Activated CD4-positive, alpha-beta T cell treated with anti-CD3 and anti-CD28 coated beads for 1 hour (primary cell): ENCODE results near the gene TSNAXIP1.

Source experiments
- DNase-seq: peaks from one replicate; pipeline ENCODE4 v3.0.0-alpha.2; 2020

TSNAXIP1 gene

GRCh38 chr16:67782567-67783352 lies 23.9 kb upstream of the TSNAXIP1 start:
- DNase-seq: no peak

DNA sequence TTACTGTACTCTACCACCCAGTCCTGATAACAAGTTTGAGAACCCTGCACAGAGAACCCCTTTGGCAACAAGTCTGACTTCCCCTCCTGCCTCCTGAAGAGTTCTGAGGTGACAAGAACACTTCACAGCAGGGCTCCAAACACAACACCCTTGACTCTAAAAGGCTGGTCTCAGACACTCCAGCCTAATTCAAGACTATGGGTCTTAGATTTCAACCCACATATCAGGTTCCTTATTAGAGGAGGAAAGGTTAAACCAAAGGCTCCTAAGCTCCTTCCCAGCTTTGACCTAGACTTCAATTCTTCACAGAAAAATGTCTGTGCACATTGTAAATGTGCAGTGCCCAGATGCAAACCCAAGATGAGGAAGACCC lies 23.4 kb upstream of the TSNAXIP1 start:
- no peak for DNase-seq

- no peak for DNase-seq
These were observed 20.2 kb upstream of the TSNAXIP1 start for GRCh38 chr16:67786491-67786890.

DNA sequence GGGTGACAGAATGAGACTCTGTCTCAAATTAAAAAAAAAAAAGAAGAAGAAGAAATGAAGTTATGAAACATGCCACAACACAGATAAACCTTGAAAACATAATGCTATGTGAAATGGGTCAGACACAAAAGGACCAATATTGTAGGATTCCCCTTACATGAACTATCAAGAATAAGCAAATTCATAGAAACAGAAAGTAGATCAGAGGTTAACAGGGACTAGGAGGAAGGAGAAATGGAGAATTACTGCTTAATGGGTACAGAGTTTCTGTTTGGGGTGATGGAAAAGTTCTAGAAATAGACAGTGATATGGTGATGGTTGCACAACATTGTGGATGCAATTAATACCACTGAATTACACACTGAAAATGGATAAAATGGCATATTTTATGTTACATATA lies 16.6 kb upstream of the TSNAXIP1 start:
- no peak for DNase-seq

DNA sequence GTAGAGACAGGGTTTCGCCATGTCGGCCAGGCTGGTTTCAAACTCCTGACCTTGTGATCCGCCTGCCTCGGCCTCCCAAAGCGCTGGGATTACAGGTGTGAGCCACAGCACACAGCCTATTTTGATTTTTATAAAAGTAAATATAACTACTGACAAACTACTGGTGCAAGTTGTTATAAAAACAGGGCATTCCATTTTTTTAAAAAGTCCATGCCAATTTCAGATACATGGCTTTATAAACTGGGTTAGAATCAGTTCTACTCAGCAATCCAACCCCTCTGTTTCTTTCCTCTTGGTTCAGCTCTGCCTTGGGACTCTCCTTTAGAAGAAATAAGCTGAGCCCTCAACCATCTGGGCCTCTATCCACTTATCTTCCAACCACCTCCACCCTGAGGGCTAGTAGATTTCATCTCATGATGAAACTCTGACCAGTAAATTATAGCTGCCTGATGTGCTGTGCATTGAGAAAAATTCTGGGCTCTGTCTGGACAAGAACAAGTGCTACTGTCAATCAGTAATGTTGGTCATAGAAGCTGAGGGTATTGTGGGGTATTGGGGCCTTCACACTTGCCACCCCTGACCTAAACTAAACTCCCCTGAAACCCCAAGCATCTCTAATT lies 10.5 kb upstream of the TSNAXIP1 start:
- no peak for DNase-seq

DNA sequence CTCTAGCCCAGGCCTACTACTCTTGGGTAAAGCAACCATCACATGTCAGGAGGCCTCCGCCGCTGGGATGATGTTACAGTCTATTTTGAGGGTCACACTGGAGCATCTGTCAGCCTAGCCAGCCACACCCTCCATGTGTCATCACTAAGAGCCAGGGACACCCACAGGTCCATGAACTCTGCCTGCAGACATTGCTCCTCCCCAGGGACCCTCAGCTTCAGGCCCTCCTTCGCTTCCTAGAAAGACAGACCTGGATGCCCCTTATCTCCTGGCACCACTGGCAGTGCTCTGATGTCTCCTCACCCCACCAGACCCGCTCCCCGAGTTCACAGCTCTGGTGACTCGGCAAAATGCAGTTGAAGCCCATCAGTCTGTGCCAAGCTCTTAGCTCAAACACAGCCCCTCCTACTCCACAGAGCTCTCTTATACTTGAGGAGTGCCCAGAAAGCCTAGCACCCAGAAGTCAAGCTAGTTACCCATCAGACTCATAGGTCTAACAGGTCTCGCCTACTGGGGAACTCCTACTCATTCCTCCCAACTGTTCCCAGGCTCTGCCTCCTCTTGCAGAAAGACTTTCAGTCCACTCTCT lies 6.3 kb upstream of the TSNAXIP1 start:
- DNase-seq: no peak

DNA sequence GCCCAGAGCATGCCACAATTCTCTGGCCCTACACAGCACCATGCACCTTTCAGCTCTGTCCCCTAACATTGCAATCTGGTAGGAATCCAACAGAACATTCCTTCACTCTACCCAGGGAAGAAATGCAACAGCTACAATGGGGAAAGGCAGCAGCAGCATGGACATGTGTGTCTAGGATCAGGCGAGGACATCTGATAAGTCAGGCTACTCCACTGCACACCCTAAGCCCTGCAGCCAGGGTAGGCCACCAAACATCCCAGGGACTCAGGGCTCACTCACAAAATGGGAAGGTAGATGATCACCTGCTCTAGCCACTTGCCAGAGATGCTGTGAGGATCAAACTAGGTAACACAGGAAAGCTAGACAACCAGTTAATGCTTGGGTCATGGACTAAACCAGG lies 5.4 kb upstream of the TSNAXIP1 start:
- no peak for DNase-seq

DNA sequence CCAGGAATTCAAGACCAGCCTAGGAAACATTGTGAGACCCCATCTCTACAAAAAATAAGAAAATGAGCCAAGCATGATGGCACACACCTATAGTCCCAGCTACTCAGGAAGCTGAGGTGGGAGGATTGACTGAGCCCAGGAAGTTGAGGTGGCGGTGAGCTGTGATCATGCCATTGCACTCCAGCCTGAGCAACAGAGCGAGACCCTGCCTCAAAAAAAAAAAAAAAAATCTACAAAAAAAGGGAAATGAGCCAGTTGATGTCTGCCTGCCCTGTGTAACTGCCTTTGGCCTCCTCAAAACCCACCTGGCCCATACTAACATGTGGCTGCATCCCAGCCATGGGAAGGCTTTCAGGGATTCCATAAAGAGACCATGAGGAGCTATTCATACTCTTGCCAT lies 4.8 kb upstream of the TSNAXIP1 start:
- DNase-seq: no peak

GRCh38 chr16:67803894-67804293 lies 2.8 kb upstream of the TSNAXIP1 start:
- DNase-seq: no peak

DNA sequence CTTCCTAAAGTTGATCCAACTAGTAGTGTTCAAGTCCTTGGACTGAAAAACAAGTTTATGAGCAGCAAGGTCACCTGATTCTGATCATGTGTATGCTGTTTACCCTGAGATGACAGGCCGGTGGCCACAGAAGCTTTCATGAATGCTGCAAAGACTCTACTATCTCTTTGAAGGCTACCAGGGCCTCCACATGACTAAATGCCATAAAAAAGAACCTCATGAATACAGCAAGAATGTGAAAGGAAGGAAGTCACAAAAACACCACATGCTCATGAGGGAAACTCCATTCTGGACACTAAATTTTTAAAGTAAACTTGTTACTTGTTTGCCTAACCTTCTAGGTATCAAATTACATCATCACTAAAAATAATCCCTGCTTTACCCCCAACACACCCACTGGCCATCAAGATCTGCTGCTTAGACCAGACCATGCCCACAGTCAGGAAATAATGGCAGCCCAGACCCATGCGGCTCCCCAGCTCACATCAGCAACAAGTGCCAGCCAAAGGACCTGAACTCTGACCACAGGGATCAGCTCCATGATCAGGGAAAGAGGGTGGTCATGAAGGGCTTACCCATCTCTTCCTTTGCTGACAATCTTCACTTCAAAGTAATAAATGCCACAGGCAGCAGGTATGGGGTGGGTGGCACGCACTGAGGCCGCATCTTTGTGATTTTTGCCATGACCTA lies 1.7 kb upstream of the TSNAXIP1 start:
- DNase-seq: no peak

GRCh38 chr16:67805718-67806427 lies 816 bp upstream of the TSNAXIP1 start:
- no peak for DNase-seq

GRCh38 chr16:67807148-67807682 lies 526 bp downstream of the TSNAXIP1 start:
- DNase-seq: no peak

- no peak for DNase-seq
These were observed 5.2 kb downstream of the TSNAXIP1 start for GRCh38 chr16:67811899-67812298.

- DNase-seq: no peak
These were observed 7.9 kb downstream of the TSNAXIP1 start for GRCh38 chr16:67814567-67814966.

GRCh38 chr16:67820608-67821259 lies 14.0 kb downstream of the TSNAXIP1 start:
- DNase-seq: no peak

- DNase-seq: no peak
These were observed 15.8 kb downstream of the TSNAXIP1 start for GRCh38 chr16:67822511-67822910.

GRCh38 chr16:67825119-67825518 lies 18.4 kb downstream of the TSNAXIP1 start:
- DNase-seq: no peak

- DNase-seq: no peak
These were observed 19.2 kb downstream of the TSNAXIP1 start for GRCh38 chr16:67825906-67826305.

DNA sequence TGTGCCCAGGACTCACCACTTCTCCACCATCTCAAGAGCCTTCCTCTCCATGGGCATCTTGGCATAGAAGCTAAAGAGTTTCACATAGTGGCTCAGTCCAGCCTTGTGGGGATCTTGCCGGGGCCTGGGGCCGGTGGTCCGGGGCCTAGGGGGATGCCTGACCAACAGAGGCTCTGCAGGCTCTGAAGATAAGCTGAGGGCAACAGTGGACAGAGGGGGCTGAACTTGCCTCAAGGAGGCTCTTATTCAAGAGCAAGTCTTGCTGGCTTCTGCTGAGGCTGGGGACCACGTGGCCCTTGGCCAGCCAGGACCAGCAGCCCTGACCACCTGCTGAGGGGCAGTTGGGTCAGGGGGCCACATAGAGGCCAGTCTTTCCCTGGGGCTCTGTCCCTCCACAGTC lies 22.0 kb downstream of the TSNAXIP1 start:
- DNase-seq: no peak

DNA sequence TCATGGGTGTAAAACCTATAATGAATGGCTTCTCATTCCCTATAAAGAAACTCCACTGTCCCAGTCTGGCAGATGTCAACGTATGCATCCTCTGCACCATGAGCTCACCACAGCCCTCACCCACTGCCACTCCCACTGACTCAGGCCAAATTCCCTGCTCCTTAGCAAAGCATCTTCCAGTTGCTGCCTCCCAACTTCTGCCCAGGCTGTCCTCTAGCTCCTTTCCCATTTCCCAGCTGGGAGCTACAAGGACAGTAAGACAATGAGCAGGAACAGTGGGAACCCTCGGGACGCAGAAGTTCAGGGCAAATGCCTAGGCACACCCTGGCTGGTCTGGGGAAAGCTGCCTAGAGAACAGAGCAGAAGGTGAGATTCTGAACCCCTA lies 26.3 kb downstream of the TSNAXIP1 start:
- DNase-seq: no peak

DNA sequence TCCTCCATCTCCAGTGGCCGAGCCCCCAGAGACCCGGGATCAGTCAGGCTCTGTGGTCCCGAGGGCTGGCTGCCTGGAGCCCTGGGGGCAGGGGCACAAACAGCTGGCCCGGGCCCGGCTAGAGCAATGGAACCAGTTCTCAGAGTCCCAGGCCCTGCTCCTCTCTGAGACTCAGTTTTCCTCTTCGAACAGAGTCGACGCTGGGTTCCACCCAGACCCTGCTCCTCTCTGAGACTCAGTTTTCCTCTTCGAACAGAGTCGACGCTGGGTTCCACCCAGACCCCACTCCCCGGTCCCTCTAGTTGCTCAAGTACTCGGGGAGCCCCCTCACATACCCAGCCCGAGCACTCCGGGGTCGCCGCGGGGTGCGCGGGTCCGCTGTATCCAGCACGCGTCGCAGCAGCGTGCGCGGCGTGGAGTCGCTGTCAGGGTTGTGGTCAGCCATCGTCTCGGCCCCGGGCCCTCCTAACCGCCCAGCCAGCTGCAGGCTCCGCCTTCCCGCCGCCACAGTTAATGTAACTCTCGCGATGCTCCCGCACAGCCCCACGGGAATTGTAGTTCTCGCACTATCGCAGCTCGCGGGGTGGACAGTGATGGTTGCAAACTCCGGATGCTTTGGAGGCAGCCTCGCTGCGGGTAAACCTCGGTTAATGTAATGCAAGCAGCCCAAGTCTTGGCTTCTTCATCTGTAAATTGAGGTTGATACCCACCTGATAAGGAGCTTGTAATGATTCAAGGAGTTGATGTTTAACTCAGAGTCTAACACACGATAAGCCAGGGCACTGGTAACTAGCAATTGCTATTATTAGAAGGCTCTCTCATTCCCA lies 26.9 kb downstream of the TSNAXIP1 start:
- DNase-seq: peak; percentile 87
